HFFc6 (cell line): ENCODE measurements around the gene CPNE1. TPM values are rescaled to one million over a fixed set of nuclear protein-coding genes. Genes with fewer than 3 reads are reported as not detected.
A peak's percentile ranks its signal among the peaks of the same experiment; 100 is the strongest.

Source experiments
- DNase-seq: peaks from one replicate; pipeline ENCODE4 v3.0.0-alpha.2; 2018
- H3K27ac Mint-ChIP-seq: 2 replicates; pipeline ENCODE4 v1.8.0; 2020; ENCODE audit warnings: mild to moderate bottlenecking, mixed read lengths
- H3K27me3 Mint-ChIP-seq: 2 replicates; pipeline ENCODE4 v1.8.0; 2021; ENCODE audit warnings: mild to moderate bottlenecking, moderate library complexity, mixed read lengths; ENCODE audit not compliant: insufficient read depth
- H3K36me3 Mint-ChIP-seq: 2 replicates; pipeline ENCODE4 v1.8.0; 2021; ENCODE audit warnings: low read depth, mixed read lengths
- H3K4me1 Mint-ChIP-seq: 2 replicates; pipeline ENCODE4 v1.8.0; 2020; ENCODE audit warnings: low read depth, mixed read lengths
- H3K4me3 Mint-ChIP-seq: 2 replicates; pipeline ENCODE4 v1.8.0; 2020; ENCODE audit warnings: mild to moderate bottlenecking, moderate library complexity, mixed read lengths
- H3K9me3 Mint-ChIP-seq: 2 replicates; pipeline ENCODE4 v1.8.0; 2020; ENCODE audit warnings: mild to moderate bottlenecking, mixed read lengths
- CTCF ChIP-seq: fragments of 200-600 bp; sonication (generic); IDR thresholded peaks from 2 replicates; pipeline ENCODE4 v1.5.0; 2021; ENCODE audit warnings: antibody characterized with exemption, mild to moderate bottlenecking
- total RNA-seq, 6 experiments: library from RNA; stranded (reverse); fragmentation: NEBNext Ultra II Directional; extraction: Animal tissue kit (Norgen Biotek cat#: 25700); gene quantifications; 2 replicates in 1 of 6; 3 replicates in 5 of 6; pipeline ENCODE4 v1.2.3, GENCODE V29; 2021

CPNE1 gene
- total RNA-seq, 6 experiments from 2014 or later: 200 to 230 (median 213) TPM

DNA sequence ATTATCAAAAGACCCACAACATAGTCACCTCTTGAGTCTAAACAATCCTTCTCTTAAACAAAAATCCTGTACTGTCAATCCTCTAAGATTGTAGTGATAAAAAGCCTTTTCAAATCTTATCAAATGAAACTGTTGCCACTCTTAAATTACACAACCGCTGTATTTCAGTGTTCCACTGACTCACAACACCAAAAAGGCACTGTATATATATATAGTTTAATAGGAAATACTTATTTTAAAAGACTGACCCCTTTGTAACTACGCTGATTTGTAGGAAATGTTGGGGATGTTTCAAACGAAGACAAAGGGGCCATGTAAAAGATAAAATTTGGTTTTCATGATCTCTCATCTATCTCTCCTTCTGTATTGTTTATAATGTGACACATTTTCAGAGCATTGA, 14.1 kb downstream of the CPNE1 start:
- TF ChIP-seq CTCF: no peak
- no peak overlapping the region for H3K4me3 Mint-ChIP-seq
- no peaks in the 10 kb centered on the region for H3K27me3 Mint-ChIP-seq
- peak overlapping the region; percentile 4; the same call in 1 of the 2 replicates for H3K27ac Mint-ChIP-seq
- H3K9me3 Mint-ChIP-seq: no peaks in the 10 kb centered on the region
- peaks cover 8% of the 10 kb centered on the region for H3K36me3 Mint-ChIP-seq
- peaks cover 26% of the 10 kb centered on the region for H3K4me1 Mint-ChIP-seq
- no peak for DNase-seq

DNA sequence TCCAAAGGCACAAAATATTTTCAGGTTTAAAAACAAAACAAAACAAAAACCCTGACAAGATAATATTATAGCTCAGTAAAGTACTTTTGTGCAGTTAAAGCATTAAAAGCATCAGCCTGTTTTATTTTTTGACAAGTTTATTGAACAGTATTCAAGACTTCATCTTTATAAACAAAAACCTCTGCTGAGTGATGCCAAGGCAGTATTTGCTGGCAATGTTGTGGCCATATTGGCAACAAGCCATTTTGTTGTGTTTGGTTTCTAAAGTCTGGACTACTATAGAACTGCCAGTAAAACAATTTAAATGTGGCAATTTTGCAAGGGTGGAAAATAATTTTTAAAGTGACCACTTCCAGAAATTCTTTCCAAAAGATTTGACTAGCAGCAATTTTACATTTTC, 15.9 kb downstream of the CPNE1 start:
- H3K36me3 Mint-ChIP-seq: peaks cover 8% of the 10 kb centered on the region

GRCh38 chr20:35644806-35645205, 19.9 kb downstream of the CPNE1 start:
- Mint-ChIP-seq H3K27me3 (no peaks in the 10 kb centered on the region; the same call in 1 of the 2 replicates), H3K27ac (no peak overlapping the region), H3K4me1 (peaks cover 31% of the 10 kb centered on the region), H3K9me3 (no peaks in the 10 kb centered on the region), H3K4me3 (no peak overlapping the region), H3K36me3 (peaks cover 13% of the 10 kb centered on the region; the same call in 1 of the 2 replicates)
- DNase-seq: no peak
- TF ChIP-seq CTCF: no peak

More for the DNA sequence above, 15.9 kb downstream of the CPNE1 start:
- no peak for DNase-seq
- Mint-ChIP-seq H3K9me3 (no peaks in the 10 kb centered on the region), H3K27me3 (no peaks in the 10 kb centered on the region), H3K4me1 (peaks cover 26% of the 10 kb centered on the region), H3K4me3 (no peak overlapping the region), H3K27ac (no peak overlapping the region)
- TF ChIP-seq CTCF: no peak

GRCh38 chr20:35643045-35643444, 21.7 kb downstream of the CPNE1 start:
- Mint-ChIP-seq H3K27ac (no peak overlapping the region), H3K4me3 (no peak overlapping the region)

GRCh38 chr20:35641743-35642142, 23.0 kb downstream of the CPNE1 start:
- Mint-ChIP-seq H3K36me3 (peaks cover 13% of the 10 kb centered on the region; the same call in 1 of the 2 replicates), H3K27ac (no peak overlapping the region), H3K4me1 (peaks cover 48% of the 10 kb centered on the region), H3K9me3 (no peaks in the 10 kb centered on the region), H3K4me3 (no peak overlapping the region), H3K27me3 (no peaks in the 10 kb centered on the region; the same call in 1 of the 2 replicates)
- DNase-seq: no peak
- TF ChIP-seq CTCF: no peak

More at GRCh38 chr20:35643045-35643444, 21.7 kb downstream of the CPNE1 start:
- H3K4me1 Mint-ChIP-seq: peaks cover 36% of the 10 kb centered on the region
- H3K9me3 Mint-ChIP-seq: no peaks in the 10 kb centered on the region
- no peak for DNase-seq
- H3K36me3 Mint-ChIP-seq: peaks cover 13% of the 10 kb centered on the region; the same call in 1 of the 2 replicates
- no peaks in the 10 kb centered on the region; the same call in 1 of the 2 replicates for H3K27me3 Mint-ChIP-seq
- no peak for TF ChIP-seq CTCF
